Erythroblast (primary cell): Measurements from ENCODE around the gene CDS1.

Source experiments
- DNase-seq, 2 experiments: peaks; one replicate each; lab custom pipeline; 2025; lab: John Stamatoyannopoulos, UW
- GATA1 ChIP-seq: IDR thresholded peaks from 2 replicates; pipeline ENCODE4 v1.6.1; 2011; ENCODE audit warnings: low read depth, mild to moderate bottlenecking, control low read depth, low read length, moderate library complexity
- POLR2A ChIP-seq: IDR thresholded peaks from 2 replicates; pipeline ENCODE4 v1.6.1; 2011; ENCODE audit warnings: mild to moderate bottlenecking, low read length

CDS1 gene

DNA sequence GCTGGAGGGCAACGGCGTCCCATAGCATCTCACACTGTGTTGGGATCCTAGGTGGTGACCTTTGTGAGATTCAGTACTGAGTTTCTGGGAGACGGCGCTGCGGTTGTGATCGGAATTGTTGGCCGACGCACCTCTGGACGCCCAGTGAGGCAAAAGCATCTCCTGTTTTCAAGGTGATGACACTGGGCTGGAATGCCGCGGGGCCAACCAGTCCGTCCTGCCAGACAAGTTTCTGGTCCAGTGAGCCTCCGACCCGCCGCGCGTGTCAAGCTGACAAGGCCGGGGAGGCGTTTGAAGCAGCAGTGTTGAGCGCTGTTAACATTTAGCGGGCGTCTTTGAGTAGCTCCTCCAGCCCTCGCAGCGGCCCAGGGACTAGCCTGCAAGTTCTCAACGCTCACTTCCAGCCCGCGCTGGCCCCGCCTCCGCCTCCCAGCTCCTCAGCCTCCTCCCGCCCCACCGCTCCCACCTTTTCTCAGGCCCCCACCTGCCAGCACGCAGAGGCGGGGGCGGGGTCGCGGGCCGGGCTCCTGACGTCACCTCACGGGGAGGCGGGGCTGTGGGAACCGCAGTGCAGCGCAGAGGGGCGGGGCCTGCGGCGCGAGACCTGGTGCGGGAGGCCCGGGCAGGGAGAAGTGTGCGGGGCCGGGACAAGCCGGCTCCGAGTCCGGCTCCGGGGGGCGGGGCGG is 482 bp upstream of the CDS1 start:
- TF ChIP-seq GATA1 (no peak), POLR2A (no peak)
- DNase-seq, result peak; percentile 82 to 93

DNA sequence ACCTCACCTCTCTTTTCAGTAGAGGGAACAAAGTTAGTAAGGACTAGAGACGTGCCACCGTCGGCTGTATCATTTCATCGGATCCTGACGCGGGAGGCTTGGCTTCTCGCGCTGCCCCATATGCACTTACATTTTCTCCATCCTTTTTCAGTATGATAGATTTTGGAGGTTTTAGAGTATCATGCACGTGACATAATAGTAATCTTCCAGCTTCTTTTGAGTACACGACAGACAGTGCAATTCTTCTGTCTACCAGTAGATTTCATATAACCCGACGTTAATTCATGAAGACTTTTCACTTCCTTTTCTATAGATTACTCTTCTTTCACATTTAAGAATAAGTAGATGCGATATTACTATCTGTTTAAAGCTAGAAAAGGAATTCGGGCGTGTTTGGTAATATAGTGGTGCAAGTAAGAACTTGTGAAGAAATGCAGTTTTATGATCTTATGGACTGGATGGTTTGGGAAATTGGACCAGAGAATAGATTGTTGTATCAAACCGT is 1.0 kb downstream of the CDS1 start:
- TF ChIP-seq GATA1 (no peak), POLR2A (no peak)
- peak in 1 of 2 experiments; percentile 21 for DNase-seq

DNA sequence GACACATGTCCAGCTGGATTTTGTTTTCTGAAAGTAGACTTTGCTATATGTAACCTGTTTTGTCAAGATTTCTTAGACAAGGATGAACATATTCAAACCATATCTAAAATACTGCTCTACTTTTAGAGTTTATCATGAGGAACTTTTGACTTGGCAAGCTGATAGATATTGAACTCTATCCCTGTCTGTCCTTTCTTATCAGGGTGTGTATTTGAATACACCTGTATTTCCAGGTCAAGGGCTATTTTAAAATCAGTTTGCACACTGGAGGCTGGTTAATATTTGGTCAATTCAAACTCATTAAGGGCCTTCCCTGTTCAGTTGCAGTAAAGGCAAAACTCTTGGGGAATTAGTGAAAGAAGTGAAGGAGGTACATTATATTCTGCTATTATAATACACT is 2.3 kb downstream of the CDS1 start:
- TF ChIP-seq POLR2A (no peak), GATA1 (no peak)

DNA sequence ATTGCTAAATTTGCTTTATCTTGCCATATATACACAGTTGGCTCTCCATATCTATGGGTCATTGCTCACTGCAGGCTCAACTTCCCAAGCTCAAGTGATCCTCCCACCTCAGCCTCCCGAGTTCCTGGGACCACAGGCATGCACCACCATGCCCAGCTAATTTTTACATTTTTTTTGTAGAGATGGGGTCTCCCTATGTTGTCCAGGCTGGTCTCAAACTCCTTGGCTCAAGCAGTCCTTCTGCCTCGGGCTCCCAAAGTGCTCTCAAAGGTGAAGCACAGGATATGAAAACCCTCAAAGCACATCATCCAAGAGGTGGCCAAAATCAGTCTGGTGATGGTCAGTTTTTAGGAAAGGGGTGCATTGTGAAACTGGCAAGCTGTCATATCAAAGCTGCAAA is 11.8 kb downstream of the CDS1 start:
- DNase-seq, result no peak
- no peak for TF ChIP-seq GATA1
- TF ChIP-seq POLR2A, result no peak

More for the DNA sequence above, 2.3 kb downstream of the CDS1 start:
- DNase-seq, result no peak

DNA sequence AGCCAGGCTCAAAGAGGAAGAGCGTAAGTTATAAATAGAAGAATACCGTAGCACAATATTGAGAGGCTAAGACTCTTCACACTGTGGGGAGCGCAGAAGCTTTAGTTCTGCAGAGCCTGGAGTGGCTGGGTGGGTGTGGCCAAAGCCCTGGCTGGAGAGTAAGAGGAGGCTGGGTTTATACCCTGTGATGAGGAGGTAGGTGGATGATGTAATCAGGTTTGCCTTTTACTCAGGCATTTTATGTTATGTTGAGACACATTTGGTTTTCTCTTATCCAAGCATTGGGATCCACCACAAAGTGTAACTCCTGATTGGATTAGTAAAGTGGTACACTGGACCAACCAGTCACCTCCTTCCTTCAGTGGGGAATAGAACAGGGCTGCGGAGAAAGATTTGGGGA is 13.9 kb downstream of the CDS1 start:
- DNase-seq, result peak in 1 of 2 experiments; percentile 5
- TF ChIP-seq POLR2A (no peak), GATA1 (no peak)

DNA sequence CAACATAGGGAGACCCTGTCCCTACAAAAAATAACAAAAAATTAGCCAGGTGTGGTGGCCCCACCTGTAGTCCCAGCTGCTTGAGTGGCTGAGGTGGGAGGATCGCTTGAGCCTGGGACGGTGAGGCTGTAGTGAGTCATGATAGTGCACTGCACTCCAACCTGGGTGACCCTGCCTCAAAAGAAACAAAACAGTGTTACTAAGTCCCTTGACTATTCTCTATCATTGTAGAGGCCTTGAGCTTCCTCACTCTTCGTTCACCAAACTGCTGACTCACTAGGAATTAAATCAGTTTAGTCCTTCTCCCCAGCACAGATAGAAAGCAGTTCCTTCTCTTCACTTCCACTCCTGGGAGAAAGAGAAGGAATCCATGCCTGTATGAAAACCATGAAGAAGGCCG is 14.5 kb downstream of the CDS1 start:
- DNase-seq, result no peak
- no peak for TF ChIP-seq POLR2A
- TF ChIP-seq GATA1, result no peak

DNA sequence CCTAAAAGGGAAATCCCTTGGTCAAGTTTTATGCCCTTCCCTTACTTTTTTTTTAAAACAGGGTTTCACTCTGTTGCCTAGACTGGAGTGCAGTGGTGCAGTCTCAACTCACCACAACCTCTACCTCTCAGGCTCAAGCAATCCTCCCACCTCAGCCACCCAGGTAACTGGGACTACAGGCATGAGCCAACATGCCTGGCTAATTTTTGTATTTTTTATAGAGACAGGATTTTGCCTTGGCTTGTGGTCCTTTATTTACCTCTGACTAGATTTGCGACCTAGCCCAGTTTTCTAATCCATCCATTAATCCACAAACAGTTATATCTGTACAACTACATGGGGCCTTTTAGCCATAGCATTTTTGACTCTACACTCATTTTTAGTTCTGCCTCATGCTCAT is 23.7 kb downstream of the CDS1 start:
- DNase-seq, result no peak
- TF ChIP-seq POLR2A (no peak), GATA1 (no peak)

DNA sequence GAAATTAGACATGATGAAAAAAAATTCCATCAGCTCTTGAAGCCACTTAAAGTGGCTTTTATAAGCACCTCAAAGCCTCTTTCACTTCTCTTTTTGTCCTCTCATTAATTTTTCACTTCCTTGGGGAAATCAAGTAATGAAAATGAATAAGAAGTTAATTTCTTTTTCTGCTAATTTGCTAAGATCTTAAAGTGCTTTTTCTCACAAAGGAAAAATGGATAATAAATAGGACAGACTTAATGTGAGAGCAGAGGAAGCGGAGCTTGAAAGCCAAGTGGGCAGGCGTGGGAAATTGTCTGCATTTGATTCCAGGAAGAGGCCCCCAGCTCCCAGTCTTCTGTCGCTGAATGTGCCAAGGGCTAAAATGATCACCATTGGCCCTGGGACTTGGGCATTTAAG is 28.6 kb downstream of the CDS1 start:
- TF ChIP-seq POLR2A (no peak), GATA1 (no peak)

DNA sequence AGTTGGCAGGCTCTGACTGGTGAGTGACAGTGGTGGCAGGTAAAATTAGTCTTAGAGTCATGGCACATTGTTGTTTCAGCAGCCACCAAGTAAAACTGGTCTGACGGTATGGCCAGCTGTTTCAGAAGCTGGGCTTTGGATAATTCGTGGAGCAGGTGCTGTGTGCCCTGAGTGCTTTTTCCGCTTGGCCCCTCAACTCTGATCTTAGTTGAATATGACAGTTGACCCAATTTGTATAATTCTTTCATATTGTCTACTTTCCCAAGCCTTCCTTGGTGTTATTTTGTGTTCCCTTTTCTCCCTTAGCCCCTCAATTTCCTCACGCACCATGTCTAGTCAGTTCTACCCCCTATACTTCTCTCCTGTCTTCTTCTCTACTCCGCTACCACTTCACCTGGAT is 32.0 kb downstream of the CDS1 start:
- no peak for TF ChIP-seq POLR2A
- no peak for TF ChIP-seq GATA1
- no peak for DNase-seq

More for the DNA sequence above, 28.6 kb downstream of the CDS1 start:
- DNase-seq, result no peak

DNA sequence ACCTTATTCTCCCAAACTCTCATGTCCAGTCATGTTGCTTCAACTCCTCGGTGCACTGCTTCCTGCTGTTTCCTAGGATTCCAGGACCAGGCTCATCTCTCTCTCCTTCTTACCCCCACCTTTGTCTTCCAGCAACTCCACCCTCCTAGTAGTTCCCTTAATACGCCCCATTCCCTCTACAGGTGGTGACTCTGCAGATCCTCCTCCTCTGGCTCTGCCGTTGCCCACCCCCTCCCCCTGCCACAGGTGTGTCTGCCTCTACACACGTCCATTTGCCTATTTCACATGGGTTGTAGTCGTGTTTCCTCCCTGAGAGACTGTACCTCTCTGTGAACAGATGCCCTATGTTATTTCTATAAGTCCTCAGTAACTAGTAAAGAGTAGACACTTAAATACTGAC is 32.4 kb downstream of the CDS1 start:
- DNase-seq, result no peak
- TF ChIP-seq POLR2A (no peak), GATA1 (no peak)

DNA sequence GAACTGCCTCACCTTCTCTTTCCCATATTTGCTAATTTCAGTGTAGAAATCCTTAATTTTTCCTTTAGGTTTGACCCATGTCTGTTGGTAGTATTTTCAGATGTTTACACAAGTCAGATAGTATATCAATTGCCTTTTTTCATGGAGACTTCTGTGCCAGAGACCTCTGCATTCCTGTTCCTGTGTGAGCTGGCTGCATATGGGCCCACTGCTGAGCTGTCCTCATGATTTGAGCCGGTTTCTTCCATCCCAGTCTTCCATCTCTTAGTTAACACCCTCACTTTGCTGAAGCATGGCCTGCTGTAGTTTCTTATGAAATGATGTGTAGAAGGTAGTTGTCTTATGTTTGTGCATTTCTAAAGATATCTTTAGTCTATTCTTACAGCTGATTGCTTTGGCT is 40.0 kb downstream of the CDS1 start:
- TF ChIP-seq POLR2A (no peak), GATA1 (no peak)
- DNase-seq, result no peak

DNA sequence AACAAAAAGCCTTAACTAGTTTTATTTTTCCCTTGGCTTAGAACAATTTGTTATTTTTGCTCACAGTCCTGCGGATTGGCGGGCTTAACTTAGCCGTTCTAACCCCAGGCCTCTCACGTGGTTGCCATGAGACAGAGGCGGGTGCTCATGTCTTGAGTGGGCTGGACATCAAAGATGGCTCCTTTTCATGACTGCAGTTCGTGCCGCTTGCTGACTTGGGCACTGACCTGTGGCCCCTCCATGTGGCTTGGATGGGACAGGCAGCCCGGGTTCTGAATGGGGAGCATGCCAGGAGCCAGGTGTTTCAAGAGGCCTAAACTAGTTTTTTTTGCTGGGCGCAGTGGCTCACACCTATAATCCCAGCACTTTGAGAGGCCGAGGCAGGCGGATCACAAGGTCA is 40.7 kb downstream of the CDS1 start:
- DNase-seq, result no peak
- TF ChIP-seq POLR2A, result no peak
- TF ChIP-seq GATA1, result no peak

DNA sequence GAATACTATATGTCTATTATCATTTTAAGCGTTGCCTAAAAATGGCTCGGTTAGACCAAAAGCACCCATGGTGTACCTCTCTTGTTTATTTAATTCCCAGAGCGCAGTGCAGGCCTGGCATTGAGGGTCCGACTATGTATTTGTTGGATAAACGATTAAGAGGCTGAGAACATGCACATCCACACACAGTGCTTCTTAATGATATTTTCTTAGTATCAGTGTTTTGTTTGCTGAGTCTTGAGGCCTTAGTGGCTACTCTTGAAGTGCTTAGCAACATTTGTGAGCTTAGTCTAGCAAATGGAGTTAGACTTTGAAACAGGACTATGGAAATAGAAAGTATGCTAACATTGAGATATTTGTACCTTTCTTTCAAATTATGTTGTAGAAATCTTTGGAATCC is 43.7 kb downstream of the CDS1 start:
- DNase-seq, result no peak
- no peak for TF ChIP-seq POLR2A
- no peak for TF ChIP-seq GATA1

DNA sequence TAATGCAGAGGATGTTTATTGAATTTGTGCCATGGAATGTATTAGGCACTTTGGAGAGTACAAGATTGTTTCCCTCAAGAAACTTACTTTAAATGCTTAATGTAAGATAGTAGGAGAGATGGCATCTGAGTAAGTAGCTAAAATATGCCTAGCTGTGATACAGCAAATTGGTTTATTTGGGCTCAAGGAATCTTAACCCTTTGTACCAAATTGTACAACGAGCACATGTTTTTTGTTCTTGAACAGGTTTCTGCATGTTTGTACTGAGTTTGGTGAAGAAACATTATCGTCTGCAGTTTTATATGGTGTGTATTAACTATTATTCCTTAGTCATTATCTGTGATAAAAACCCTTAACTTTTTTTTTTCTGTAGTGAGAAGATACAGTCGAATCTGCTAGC is 48.6 kb downstream of the CDS1 start:
- TF ChIP-seq GATA1 (no peak), POLR2A (no peak)
- no peak for DNase-seq

DNA sequence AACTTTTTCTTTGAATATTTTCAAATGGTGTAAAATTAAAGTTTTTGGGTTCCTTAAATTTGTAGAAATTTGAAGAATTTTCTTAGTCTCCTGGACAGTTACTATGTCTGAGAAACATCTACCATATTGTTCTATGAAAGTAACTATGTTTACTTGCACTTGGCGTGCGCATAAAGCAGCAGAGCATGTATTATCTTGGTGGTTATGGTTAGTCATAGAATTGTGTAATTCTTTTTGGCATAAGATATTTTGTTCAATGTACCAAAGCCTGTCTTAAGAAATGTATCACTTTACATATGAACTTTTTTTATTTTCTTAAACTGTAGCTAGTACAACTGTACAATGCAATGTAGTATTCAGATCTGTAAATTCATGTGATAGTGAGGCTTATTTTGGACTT is 49.2 kb downstream of the CDS1 start:
- DNase-seq, result no peak
- no peak for TF ChIP-seq POLR2A
- TF ChIP-seq GATA1, result no peak
